ENCODE results near the gene KCNAB1. TPM values are rescaled to one million over a fixed set of nuclear protein-coding genes. Genes with fewer than 3 reads are reported as not detected.

The KCNAB1 gene
- total and polyA plus RNA-seq, 4 donors, result 0.16 to 2.4 (median 0.72) TPM

GRCh38 chr3:156576051-156576450 is 455.7 kb downstream of the KCNAB1 start:
- no peak for ATAC-seq (ENCODE audit: insufficient read depth, low FRiP score)
- no peak overlapping the region for H3K4me3 ChIP-seq
- no peak overlapping the region for H3K27ac ChIP-seq (ENCODE audit: low read depth in 1 of 2, low read length in 1 of 2)
- H3K9me3 ChIP-seq (ENCODE audit: control insufficient read depth in 4 of 4, insufficient read depth in 3 of 4, low read length in 3 of 4), result no peaks in the 10 kb centered on the region
- H3K27me3 ChIP-seq (ENCODE audit: control insufficient read depth in 3 of 3, insufficient read depth in 3 of 3, low read length in 2 of 3), result no peaks in the 10 kb centered on the region
- 77 to 83% methylated on average over 2 of the region's 2 CpGs for WGBS, 2 donors
- DNase-seq, result no peak
- H3K36me3 ChIP-seq (ENCODE audit: control insufficient read depth in 4 of 4, insufficient read depth in 4 of 4, low read length in 4 of 4), result no peaks in the 10 kb centered on the region
- H3K4me1 ChIP-seq (ENCODE audit: control insufficient read depth in 5 of 5, insufficient read depth in 5 of 5, low read length in 5 of 5), result no peaks in the 10 kb centered on the region
- TF ChIP-seq CTCF (IDR thresholded peaks at IDR 0.05; ENCODE audit: control extremely low read depth, extremely low read depth), result no peak
- H3K9ac ChIP-seq (ENCODE audit: insufficient read depth in 1 of 2, low read length in 2 of 2), result no peak overlapping the region

- Histone ChIP-seq H3K27ac (ENCODE audit: low read depth in 1 of 2, low read length in 1 of 2) (no peak overlapping the region), H3K9me3 (ENCODE audit: control insufficient read depth in 4 of 4, insufficient read depth in 3 of 4, low read length in 3 of 4) (no peaks in the 10 kb centered on the region)
- ATAC-seq (ENCODE audit: insufficient read depth, low FRiP score), result peak; percentile 66
Observed at GRCh38 chr3:156576651-156577348, 456.4 kb downstream of the KCNAB1 start.

GRCh38 chr3:156577736-156578135 is 457.4 kb downstream of the KCNAB1 start:
- Histone ChIP-seq H3K36me3 (ENCODE audit: control insufficient read depth in 4 of 4, insufficient read depth in 4 of 4, low read length in 4 of 4) (no peaks in the 10 kb centered on the region), H3K9ac (ENCODE audit: insufficient read depth in 1 of 2, low read length in 2 of 2) (no peak overlapping the region), H3K4me3 (no peak overlapping the region), H3K4me1 (ENCODE audit: control insufficient read depth in 5 of 5, insufficient read depth in 5 of 5, low read length in 5 of 5) (no peaks in the 10 kb centered on the region), H3K9me3 (ENCODE audit: control insufficient read depth in 4 of 4, insufficient read depth in 3 of 4, low read length in 3 of 4) (no peaks in the 10 kb centered on the region), H3K27me3 (ENCODE audit: control insufficient read depth in 3 of 3, insufficient read depth in 3 of 3, low read length in 2 of 3) (no peaks in the 10 kb centered on the region), H3K27ac (ENCODE audit: low read depth in 1 of 2, low read length in 1 of 2) (no peak overlapping the region)
- TF ChIP-seq CTCF (IDR thresholded peaks at IDR 0.05; ENCODE audit: control extremely low read depth, extremely low read depth), result no peak
- ATAC-seq (ENCODE audit: insufficient read depth, low FRiP score) (no peak), DNase-seq (no peak)

More at GRCh38 chr3:156576651-156577348, 456.4 kb downstream of the KCNAB1 start:
- 43 to 47% methylated on average over 2 of the region's 2 CpGs for WGBS, 2 donors
- no peak for TF ChIP-seq CTCF (IDR thresholded peaks at IDR 0.05; ENCODE audit: control extremely low read depth, extremely low read depth)
- Histone ChIP-seq H3K4me1 (ENCODE audit: control insufficient read depth in 5 of 5, insufficient read depth in 5 of 5, low read length in 5 of 5) (no peaks in the 10 kb centered on the region), H3K36me3 (ENCODE audit: control insufficient read depth in 4 of 4, insufficient read depth in 4 of 4, low read length in 4 of 4) (no peaks in the 10 kb centered on the region), H3K9ac (ENCODE audit: insufficient read depth in 1 of 2, low read length in 2 of 2) (no peak overlapping the region), H3K27me3 (ENCODE audit: control insufficient read depth in 3 of 3, insufficient read depth in 3 of 3, low read length in 2 of 3) (no peaks in the 10 kb centered on the region), H3K4me3 (no peak overlapping the region)
- DNase-seq, result peak in 1 of 3 donors; percentile 7

- no peak for TF ChIP-seq CTCF (IDR thresholded peaks at IDR 0.05; ENCODE audit: control extremely low read depth, extremely low read depth)
- DNase-seq, result no peak
- H3K4me3 ChIP-seq, result no peak overlapping the region
- no peaks in the 10 kb centered on the region for H3K4me1 ChIP-seq (ENCODE audit: control insufficient read depth in 5 of 5, insufficient read depth in 5 of 5, low read length in 5 of 5)
- H3K9ac ChIP-seq (ENCODE audit: insufficient read depth in 1 of 2, low read length in 2 of 2), result no peak overlapping the region
- 40 to 51% methylated on average over 2 of the region's 2 CpGs for whole genome bisulfite sequencing, 2 donors
- H3K27me3 ChIP-seq (ENCODE audit: control insufficient read depth in 3 of 3, insufficient read depth in 3 of 3, low read length in 2 of 3), result no peaks in the 10 kb centered on the region
- no peak overlapping the region for H3K27ac ChIP-seq (ENCODE audit: low read depth in 1 of 2, low read length in 1 of 2)
- ATAC-seq (ENCODE audit: insufficient read depth, low FRiP score), result no peak
- H3K36me3 ChIP-seq (ENCODE audit: control insufficient read depth in 4 of 4, insufficient read depth in 4 of 4, low read length in 4 of 4), result no peaks in the 10 kb centered on the region
- H3K9me3 ChIP-seq (ENCODE audit: control insufficient read depth in 4 of 4, insufficient read depth in 3 of 4, low read length in 3 of 4), result no peaks in the 10 kb centered on the region
Observed at GRCh38 chr3:156579427-156579851, 459.1 kb downstream of the KCNAB1 start.
